ENCODE data around the gene HGS.
"Not testable (repeated sequence)": the region's sequence is repeated elsewhere in the genome, so short reads cannot be mapped to it uniquely, and the experiment has no call there.

The HGS gene

DNA sequence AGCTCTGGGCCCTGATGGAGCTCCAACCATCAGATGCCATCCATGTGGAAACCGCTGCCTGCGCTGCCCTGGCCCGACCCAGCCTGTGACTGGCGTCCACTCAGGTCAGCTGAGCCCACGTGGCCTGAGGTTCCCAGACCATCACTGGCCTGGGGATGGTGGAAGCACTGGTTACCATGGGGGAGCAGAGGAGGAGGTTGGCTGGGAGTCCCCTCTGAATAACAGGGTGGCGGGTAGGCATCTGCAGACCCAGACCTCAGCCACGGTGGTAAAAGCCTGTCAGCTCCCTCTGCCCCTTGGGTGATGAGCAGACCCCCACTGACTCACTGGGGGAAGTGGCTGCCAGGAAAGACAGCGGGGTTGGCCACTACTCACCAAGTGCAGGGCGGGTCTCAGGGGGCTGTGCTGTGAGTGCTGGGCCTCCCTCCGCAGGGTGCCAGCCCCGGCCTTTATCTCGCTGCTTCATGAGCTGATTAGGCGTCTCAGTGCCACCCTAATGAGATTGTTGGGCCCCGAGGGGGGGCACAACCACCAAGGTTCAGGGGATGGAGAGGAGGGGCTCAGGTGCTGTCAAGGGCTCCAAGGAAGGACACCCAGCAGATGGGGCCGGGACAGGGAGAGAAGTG is 27.6 kb upstream of the HGS start, which contains the start of gene PDE6G:
Gene PDE6G, minus strand, starts transcription at position 425 of the 626 bp plus-strand sequence. CDS start 3,237 bp downstream, outside the sequence.
- DNase-seq = no peak

DNA sequence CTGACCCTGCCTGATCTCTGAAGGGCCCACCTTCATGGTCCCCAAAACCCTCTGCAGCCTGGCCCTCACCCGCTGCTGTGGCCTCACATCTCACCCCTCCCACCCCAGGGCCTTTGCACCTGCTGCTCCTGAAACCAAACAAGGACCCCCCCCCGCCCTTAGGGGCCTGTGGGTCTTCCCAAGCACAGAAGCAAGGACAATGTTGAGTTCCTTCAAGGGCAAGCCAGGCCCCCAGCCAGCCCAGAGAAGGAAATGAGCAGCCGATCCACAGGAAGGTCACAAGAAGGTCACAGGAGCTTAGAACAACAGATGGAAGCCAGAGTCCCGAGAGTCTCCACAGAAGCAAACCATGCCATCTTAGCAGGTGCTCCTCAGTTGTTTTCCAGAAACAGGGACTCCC is 27.0 kb upstream of the HGS start:
- DNase-seq = no peak

DNA sequence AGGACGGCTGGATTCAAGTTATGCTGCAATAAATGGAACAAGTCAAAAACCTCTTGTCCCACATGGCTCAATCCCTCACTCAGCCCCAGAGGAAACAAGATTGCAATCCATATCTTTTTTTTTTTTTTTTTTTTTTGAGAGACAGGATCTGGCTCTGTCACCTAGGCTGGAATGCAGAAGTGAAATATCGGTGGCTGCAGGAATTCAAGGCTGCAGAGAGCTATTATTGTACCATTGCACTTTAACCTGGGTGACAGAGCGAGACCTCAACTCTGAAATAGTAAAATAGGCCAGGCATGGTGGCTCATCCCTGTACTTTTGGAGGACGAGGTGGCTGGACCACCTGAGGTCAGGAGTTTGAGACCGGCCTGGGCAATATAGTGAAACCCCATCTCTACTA is 24.8 kb upstream of the HGS start:
- DNase-seq = no peak

DNA sequence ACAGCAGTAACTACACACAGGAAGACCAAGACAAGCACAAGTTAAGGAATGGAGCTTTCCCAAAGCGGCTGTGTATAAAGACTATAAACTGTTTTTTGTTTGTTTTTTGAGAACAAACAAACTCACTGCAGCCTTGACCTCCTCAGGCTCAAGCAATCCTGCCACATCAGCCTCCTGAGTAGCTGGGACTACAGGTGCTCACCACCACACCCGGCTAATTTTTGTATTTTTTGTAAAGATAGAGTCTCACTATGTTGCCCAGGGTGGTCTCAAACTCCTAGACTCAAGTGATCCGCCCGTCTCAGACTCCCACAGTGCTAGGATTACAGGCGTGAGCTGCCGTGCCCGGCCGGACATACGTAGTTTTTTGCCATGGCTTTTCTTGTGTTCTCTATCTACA is 23.4 kb upstream of the HGS start:
- DNase-seq = no peak

DNA sequence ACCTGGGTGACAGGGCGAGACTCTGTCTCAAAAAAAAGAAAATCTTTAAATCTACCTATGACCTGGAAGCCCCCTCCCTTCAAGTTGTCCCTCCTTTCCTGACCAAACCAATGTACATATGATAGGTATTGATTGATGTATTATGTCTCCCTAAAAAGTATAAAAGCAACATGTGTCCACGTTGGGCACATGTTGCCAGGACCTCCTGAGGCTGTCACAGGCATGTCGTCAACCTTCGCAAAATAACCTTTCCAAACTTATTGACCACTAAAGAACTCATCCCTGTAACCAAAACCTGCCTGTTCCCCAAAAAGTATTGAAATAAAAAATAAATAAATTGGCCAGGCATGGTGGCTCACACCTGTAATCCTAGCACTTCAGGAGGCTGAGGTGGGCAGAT is 21.8 kb upstream of the HGS start:
- no peak for DNase-seq

DNA sequence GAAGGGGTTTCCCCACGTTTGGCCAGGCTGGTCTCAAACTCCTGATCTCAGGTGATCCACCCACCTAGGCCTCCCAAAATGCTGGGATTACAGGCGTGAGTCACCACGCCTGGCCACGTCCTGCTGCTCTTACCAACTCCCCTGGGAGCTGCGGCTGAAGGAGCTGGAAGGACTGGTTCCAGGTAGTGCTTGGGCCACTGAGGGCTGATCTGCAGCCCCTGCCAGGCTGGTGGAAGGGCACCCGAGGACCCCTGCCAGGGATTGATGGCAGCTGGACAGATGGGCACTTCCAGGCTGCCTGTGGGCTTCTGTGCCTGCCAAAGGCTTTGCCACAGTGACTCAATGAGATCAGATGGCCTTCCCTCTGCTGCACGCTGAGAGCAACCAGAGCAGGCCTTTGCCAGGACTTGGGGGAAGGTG is 19.8 kb upstream of the HGS start:
- DNase-seq = no peak

DNA sequence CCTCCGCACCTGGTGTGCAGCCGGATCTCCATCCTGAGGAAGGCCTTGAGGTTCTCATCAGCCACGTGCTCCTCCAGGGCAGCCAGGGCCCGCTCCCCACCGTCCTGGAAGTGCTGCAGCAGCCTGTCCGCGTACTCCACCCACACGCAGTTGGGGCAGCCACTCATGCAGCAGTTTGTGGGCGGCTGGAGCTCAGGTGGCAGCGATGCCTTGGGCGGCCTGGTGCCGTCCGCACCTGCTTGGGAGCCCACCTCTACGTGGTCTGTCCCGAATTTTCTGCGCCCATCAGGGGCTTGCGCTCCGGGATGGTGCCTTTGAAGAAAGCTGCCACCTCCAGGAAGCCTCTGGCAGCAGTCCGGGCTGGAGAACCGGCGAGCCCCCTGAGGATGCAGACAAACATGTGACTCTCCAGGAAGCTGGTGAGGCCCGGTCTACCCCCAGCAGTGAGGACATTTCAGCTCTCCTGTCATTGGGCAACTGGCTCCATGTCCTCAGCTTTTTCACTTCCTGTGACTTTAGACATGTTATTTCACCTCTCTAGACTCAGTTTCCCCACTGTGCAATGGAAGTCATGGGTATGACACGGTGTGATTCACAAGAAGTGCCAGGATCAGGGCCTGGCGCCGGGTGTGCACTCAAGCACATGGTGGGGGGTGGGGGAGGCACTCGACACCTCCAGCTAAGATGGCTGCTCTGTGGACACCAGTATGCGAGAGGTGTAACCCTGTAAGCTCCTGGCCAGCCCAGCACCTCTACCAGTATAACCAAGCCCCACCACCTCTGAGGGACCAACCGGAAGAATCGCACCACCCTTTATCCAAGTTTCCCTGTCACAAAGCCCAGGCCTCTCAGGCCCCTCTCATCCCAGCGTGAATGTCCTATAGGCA is 18.4 kb upstream of the HGS start:
- peak; percentile 16 for DNase-seq

DNA sequence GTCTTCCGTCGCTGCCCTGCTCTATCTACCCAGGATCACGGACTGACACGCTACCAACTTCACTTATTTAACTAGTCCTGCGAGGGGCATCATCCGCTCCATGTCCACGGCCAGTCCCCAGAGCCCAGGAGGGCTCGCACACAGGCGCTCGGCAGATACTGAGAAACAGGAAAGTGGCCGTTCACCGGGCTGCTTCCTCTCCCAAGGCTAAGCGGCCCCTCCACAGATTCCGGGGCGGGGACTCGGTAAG is 17.8 kb upstream of the HGS start:
- DNase-seq = no peak

DNA sequence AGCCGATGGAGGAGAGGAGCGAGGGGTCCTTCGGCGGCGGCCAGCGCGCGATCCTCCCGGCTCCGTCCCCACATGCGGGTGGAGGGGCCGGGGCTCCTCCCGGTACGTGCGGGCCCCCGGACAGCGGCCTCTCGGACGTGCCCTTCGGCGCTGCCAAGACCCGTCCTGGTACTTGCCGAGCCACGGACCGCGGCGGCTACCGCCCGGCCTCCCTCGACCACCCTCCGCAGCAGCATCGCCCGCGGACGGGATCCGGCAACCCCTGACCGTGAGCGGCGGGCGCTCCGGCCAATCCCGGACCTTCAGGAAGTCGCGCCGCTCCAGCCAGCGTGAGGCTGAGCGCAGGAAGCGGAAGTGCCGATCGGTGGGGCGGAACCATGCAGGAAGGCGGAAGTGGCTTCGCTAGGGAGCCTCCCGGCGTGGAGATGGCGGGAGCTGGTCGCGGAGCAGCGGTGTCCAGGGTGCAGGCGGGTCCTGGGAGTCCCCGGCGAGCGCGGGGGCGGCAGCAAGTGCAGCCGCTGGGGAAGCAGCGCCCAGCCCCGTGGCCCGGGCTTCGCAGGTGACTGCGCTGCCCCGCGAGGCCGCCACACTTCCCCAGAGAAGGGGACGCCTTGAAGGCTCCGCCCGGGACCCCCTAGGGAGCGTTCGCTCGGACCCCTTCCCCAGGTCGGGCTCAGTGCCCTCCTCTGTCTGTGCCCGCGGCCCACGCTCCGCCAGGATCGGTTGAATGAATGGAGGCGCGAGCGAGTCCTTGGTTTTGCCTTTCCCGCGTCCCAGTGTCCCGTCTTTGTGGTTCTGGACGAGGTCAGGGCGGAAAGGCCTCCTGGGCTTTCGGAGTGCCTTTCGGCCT is 17.2 kb upstream of the HGS start, which contains the start of the genes CCDC137 and OXLD1:
Gene CCDC137, plus strand, starts transcription at position 396 of the 850 bp plus-strand sequence. Its CDS starts 30 bp downstream, at position 426.
Gene OXLD1, minus strand, starts transcription at position 264 of the 850 bp plus-strand sequence. Its CDS starts 28 bp downstream, at position 236.
- peak; percentile 92 for DNase-seq

DNA sequence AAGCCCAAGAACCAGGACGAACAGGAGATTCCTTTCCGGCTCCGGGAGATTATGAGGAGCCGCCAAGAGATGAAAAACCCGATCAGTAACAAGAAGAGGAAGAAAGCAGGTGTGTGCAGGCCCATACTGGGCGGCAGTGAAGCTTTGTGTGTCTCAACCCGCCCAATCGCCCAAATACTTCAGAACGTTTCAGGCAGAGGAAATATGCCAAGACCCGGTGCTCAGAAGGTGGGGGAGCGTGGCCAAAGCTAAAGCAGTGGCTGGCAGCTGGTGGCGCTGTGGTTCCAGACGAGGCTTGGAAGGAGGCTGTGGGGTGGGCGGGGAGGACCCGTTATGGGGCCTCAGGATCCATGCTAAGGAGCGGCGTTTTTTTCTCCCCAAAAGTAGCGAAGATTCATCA is 16.1 kb upstream of the HGS start:
- no peak for DNase-seq

DNA sequence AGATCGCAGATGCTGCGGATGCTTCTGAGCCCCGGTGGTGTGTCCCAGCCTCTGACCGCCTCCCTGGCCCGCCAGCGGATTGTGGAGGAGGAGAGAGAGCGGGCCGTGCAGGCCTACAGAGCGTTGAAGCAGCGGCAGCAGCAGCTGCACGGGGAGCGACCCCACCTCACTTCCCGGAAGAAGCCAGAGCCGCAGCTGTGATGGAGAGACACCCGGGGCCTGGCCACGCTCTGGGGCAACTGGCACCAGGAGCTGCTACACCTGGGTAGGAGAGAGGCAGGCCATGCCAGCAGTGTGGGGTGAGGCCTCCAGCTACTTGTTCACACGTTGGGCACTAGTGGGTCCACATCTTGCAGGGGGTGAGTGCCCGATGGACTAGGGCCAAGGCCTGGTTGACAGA is 11.3 kb upstream of the HGS start:
- DNase-seq = no peak

DNA sequence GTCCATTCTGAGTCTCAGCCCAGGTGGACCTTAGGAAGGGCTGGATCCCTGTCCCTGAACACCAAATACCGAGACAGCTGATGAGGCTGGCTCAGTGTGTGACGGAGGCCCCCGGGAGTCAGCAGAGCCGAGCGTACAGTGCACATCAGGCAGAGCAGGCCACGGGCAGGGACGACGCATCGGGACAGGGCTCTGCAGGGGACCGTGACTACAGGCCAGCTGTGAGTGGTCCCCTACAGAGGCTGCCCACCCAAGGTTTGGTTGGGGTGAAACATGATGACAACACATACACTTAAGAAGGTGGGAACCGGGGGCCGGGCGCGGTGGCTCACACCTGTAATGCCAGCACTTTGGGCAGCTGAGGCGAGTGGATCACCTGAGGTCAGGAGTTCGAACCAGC is 10.9 kb upstream of the HGS start:
- DNase-seq = no peak

DNA sequence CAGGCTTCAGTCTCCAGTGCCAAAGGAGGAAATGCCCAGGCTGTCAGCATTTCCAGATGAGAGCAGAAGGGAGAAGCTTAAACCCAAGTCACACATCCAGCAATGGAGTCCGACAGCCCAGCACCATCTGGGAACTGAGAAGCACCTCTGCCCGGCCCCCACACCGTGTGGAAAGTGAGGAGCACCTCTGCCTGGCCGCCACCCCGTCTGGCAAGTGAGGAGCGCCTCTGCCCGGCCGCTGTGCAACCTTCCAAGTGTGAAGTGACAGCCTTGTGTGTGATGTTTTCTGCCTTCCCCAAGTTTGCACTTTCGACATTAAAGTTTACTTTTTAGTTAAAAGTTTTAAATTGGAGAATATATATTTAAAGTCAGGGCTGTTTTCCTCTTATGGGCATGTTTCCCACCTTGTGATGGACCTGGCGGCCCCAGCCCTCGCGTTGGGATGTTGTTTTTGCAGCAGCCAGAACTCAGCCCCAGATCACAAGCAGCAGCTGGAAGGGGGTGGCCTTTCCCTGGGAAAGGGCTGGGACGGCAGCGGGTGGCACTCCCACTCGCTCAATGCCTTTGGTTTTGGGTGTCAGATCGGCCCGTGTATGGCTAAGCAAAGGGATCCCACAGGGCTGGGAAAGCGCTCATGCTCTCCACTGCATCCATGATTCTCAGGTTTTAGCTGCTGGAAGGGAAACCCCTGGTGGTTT is 10.1 kb upstream of the HGS start:
- no peak for DNase-seq

DNA sequence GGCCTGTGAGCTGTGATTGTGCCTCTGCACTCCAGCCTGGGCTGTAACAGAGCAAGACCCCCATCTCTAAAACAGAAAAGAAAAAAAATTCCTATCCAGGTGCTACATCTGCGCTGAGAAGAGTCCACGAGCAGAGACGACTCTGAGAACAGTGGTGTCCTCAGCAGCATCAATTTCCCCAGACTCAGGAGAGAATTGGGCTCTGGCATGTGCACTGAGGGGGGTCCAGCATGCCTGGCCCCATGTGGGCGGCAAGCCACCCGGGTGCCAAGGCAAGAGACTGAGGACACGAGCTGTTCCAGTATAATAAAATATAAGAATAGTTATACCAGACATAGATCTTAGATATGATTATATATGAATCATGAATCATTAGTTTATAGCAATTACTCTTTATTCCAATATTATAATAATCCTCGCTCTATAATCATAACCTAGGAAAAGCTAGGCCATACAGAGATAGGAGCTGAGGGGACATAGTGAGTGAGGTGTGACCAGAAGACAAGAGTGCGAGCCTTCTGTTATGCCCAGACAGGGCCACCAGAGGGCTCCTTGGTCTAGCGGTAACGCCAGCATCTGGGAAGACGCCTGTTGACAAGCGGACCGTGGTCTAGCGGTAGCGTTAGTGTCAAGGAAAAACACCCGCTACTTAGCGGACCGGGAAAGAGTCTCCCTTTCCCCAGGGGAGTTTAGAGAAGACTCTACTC is 8.1 kb upstream of the HGS start:
- not testable (repeated sequence) for DNase-seq

DNA sequence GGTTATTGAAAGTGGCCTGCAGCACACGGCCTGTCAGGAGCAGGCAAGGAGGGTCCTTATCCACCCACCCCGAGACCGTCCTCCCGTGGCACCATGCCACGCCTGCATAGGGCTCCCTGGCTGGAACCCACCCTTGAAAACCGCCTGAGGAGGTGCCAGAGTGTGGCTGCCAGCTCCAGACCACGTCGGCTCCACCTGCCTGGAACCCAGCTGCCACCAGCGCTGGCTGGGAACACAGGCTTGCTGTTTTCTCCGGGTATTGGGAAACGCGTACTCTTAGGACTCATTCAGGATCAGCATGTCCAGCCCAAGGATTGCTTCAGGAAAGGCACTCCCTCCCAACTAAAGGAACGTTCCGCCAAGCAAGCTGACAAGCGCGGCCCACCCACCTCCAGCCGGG is 6.9 kb upstream of the HGS start:
- DNase-seq = no peak

DNA sequence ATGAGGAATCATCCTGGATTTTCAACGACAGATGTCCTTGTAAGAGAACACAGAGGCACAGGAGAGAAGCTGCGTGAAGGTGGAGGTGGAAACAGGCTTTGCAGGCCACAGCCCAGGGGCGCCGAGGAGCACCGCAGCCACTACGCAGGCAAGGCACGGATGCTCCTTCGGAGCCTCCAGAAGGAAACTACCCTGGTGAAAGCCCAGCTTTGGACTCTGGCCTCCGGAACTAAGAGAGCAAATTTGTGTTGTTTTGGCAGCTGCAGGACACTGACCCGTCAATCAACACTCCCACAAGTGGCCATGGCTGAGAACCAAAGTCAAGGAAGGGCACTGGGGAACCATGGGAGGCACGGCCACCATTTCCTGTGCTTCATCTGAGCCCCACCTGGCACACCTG is 3.7 kb upstream of the HGS start:
- no peak for DNase-seq

DNA sequence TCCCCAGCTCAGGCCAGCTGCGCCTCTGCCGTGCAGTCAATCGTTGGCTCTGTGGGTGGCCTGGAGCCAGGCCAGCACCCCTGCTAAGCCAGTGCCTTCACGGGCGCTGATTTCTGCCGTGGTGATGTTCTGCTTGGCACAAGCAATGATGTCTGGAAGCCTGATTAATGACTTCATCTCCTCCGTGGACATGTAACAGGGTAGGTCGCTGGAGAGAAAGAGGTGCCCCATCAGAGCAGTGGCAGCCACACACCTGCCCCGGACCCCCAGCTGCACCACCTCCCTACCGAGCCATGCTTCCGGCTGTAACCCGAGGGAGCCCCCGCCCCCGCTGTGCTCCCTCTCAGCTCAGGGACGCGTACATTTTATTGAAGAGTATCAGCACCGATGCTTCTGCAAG is 2.1 kb upstream of the HGS start:
- DNase-seq = no peak

DNA sequence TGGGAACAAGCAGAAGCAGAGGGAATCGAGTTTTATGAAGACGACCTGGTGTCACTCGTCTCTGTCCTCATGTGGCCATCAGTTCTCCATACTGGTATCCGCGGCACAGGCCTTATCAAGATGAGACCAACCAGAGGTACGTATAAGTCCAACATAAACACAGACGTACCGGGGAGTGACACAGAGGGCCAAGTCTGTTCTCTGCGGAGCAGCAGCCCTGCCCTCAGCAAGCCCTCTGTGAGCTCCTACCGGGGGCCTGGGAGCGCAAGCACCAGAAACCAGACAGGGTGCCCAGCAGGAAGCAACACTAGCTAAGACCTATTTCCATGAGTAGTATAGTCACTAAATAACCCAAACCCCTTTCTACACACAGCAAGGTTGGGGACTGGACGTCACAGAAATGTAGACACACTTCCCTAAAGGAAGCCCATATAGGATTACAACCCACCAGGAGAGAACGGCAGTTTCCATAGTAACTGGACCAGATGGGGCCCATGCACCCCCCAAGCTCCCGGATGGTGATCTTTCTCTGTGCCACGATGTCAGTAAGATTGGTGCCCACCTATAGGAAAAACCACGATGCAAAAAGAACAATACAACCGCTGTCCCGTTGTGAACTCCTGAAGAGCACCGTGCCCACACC is 1.1 kb upstream of the HGS start:
- no peak for DNase-seq

DNA sequence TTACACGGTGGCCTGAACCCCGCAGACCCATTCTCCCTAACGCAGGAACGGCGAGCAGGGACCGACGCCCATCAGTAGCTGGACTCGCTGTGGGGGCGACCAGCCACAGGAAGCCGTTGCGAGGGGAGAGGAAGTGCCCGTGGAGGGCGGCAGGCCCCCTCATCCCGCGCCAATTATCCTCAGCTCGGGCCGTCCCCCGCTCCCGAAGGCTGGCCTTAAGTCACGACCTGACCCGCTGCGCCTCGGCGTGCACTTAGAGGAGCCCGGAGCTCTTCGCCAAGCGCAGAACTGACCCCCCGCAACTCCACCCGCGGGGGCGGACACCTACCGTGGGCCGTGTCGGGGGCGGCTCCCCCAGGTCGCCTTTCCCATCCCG is 615 bp upstream of the HGS start:
- no peak for DNase-seq

DNA sequence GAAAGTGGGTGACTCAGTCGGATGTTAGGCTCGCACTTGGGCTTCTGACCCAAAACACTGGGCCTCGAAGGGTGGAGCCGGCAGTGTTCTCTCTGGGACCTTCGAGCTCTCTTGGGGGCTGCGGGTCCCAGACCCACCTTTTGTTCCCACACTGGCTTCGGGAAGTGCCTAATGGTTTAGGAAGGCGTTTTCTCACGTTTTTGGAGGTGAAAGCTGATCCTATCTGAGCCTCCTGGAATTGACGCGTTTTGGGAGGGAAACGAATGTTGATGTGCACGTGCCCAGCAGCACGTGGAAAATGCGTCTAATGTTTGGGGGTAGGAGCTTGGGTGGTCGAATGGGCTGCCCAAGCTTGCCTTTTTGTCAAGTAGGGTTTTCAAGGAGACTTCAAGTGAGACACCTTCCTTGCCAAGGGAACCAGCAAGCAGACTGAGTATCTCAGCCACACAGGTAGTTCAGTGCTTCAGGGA is 666 bp downstream of the HGS start:
- no peak for DNase-seq

DNA sequence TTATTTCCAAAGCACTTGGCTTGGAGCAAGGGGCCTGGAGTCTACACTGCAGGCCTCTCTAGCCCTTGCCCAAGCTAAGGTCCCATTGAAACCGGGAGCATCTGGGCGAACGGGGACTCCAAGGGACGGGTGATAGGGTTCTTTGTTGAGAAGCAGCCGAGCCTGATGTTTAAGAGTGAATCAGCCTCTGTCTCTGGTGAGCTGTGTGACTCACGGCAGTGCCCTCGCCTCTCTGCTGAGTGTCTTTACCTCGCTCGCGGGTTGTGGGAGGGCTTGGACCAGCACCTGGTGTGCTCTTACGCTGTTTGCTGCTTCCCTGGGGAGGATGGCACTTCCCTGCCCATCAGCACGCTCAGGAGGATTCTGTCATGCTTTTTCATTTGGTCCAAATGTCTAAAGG is 1.3 kb downstream of the HGS start:
- no peak for DNase-seq

DNA sequence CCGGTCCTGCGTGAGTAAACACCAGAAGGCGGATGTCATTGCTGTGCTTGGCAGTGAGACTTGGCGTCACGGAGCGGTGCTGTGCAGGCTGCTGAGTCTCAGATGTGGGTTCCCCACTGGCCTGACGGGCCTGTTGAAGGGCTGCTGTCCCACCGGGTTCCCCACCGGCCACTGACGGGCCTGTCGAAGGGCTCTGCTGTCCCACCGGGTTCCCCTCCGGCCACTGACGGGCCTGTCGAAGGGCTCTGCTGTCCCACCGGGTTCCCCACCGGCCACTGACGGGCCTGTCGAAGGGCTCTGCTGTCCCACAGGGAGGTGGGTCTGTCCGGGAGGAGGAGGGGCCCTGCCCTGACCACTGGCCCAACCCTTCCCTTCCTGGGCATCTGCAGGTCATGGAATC is 2.8 kb downstream of the HGS start:
- DNase-seq = no peak

Measured in activated gamma-delta T cell treated with Interleukin-2 at 50 U/mL for 16 hours (primary cell).